GM23338 (cell line): ENCODE data around the gene BRINP2. TPM values are rescaled to one million over a fixed set of nuclear protein-coding genes. Genes with fewer than 3 reads are reported as not detected.

Experiments
- ATAC-seq: fragments of 200-7000 bp; cut with Tn5 transposase; 3 replicates; pipeline ENCODE4 v1.9.1; 2020
- DNase-seq: peaks from one replicate; pipeline ENCODE4 v3.0.0-alpha.2; 2015; ENCODE audit warnings: low spot score
- H2AFZ ChIP-seq: fragments of 200-600 bp; sonication (generic); 2 replicates; pipeline ENCODE4 v1.8.0; 2016; ENCODE audit warnings: antibody characterized with exemption, mild to moderate bottlenecking, moderate library complexity
- H3F3A ChIP-seq: fragments of 200-600 bp; sonication (generic); replicated peaks from 2 replicates; pipeline ENCODE4 v1.8.0; 2017; ENCODE audit warnings: antibody characterized with exemption, mixed run types, low read depth
- H3K27ac ChIP-seq: fragments of 200-600 bp; sonication (generic); 2 replicates; pipeline ENCODE4 v1.6.1; 2016; ENCODE audit warnings: low read depth
- H3K27me3 ChIP-seq: fragments of 200-600 bp; sonication (generic); 2 replicates; pipeline ENCODE4 v1.8.0; 2016; ENCODE audit warnings: mild to moderate bottlenecking, mixed run types, moderate library complexity; ENCODE audit not compliant: insufficient read depth
- H3K36me3 ChIP-seq: fragments of 200-600 bp; sonication (generic); 2 replicates; pipeline ENCODE4 v1.8.0; 2016; ENCODE audit warnings: mild to moderate bottlenecking; ENCODE audit not compliant: insufficient read depth
- H3K4me1 ChIP-seq: fragments of 200-600 bp; sonication (generic); 2 replicates; pipeline ENCODE4 v1.8.0; 2016; ENCODE audit warnings: mild to moderate bottlenecking, moderate library complexity; ENCODE audit not compliant: insufficient read depth
- H3K4me2 ChIP-seq: fragments of 200-600 bp; sonication (generic); 2 replicates; pipeline ENCODE4 v1.7.1; 2017; ENCODE audit warnings: mixed run types
- H3K4me3 ChIP-seq: fragments of 200-600 bp; sonication (generic); 2 replicates; pipeline ENCODE4 v1.6.1; 2016; ENCODE audit warnings: mixed run types
- H3K79me2 ChIP-seq: fragments of 200-600 bp; sonication (generic); replicated peaks from 2 replicates; pipeline ENCODE4 v1.8.0; 2017; ENCODE audit warnings: mild to moderate bottlenecking; ENCODE audit not compliant: insufficient read depth
- H3K9me2 ChIP-seq: fragments of 200-600 bp; sonication (generic); 2 replicates; pipeline ENCODE4 v1.8.0; 2017; ENCODE audit not compliant: insufficient read depth
- H4K20me1 ChIP-seq: fragments of 200-600 bp; sonication (generic); replicated peaks from 2 replicates; pipeline ENCODE4 v1.8.0; 2017; ENCODE audit warnings: mild to moderate bottlenecking; ENCODE audit not compliant: insufficient read depth
- H3K27ac Mint-ChIP-seq: 2 replicates; pipeline ENCODE4 v1.8.0; 2020; ENCODE audit warnings: inconsistent platforms, mild to moderate bottlenecking, moderate library complexity, mixed read lengths
- H3K27me3 Mint-ChIP-seq: 3 replicates; pipeline ENCODE4 v1.8.0; 2022; ENCODE audit warnings: low read depth, mild to moderate bottlenecking, moderate library complexity, mixed read lengths, inconsistent platforms; ENCODE audit not compliant: insufficient read depth, poor library complexity
- H3K36me3 Mint-ChIP-seq: 3 replicates; pipeline ENCODE4 v1.8.0; 2021; ENCODE audit warnings: low read depth, mild to moderate bottlenecking, inconsistent platforms, moderate library complexity, mixed read lengths
- H3K4me1 Mint-ChIP-seq: 3 replicates; pipeline ENCODE4 v1.8.0; 2020; ENCODE audit warnings: mild to moderate bottlenecking, inconsistent platforms, mixed read lengths
- H3K4me3 Mint-ChIP-seq: 3 replicates; pipeline ENCODE4 v1.8.0; 2021; ENCODE audit warnings: moderate library complexity, mild to moderate bottlenecking, inconsistent platforms, mixed read lengths
- H3K9me3 Mint-ChIP-seq: 3 replicates; pipeline ENCODE4 v1.8.0; 2020; ENCODE audit warnings: moderate library complexity, mild to moderate bottlenecking, inconsistent platforms, mixed read lengths
- CREB1 ChIP-seq: fragments of 250-450 bp; sonication (Bioruptor Pico); IDR thresholded peaks from 2 replicates; pipeline ENCODE4 v1.5.0; 2020; ENCODE audit warnings: low read depth, mild to moderate bottlenecking, moderate library complexity
- CTCF ChIP-seq, 2 experiments: fragments of 200-600 bp in 1 of 2; sonication (generic) in 1 of 2; conservative IDR thresholded peaks; 2 replicates each; pipeline versions ENCODE4 v1.5.1 to v1.6.1; 2016 to 2017; ENCODE audit warnings: antibody characterized with exemption in 2 of 2, low read depth in 2 of 2, mild to moderate bottlenecking in 2 of 2, moderate library complexity in 1 of 2
- ETS1 ChIP-seq: IDR thresholded peaks from 2 replicates; pipeline ENCODE4 v1.6.1; 2016; ENCODE audit warnings: antibody characterized with exemption
- EZH2 ChIP-seq: fragments of 200-600 bp; sonication (generic); IDR thresholded peaks from one replicate; pipeline ENCODE4 v1.8.0; 2017; ENCODE audit warnings: antibody characterized with exemption, mild to moderate bottlenecking, low read depth; ENCODE audit not compliant: unreplicated experiment
- EZH2phosphoT487 ChIP-seq: fragments of 200-600 bp; sonication (generic); IDR thresholded peaks from one replicate; pipeline ENCODE4 v1.8.1; 2018; ENCODE audit warnings: antibody characterized with exemption; ENCODE audit not compliant: unreplicated experiment
- NANOG ChIP-seq: IDR thresholded peaks from 2 replicates; pipeline ENCODE4 v1.6.1; 2016; ENCODE audit warnings: antibody characterized with exemption, borderline replicate concordance
- POLR2AphosphoS5 ChIP-seq: IDR thresholded peaks from 2 replicates; pipeline ENCODE4 v1.6.1; 2016; ENCODE audit warnings: antibody characterized with exemption, low read depth
- REST ChIP-seq: IDR thresholded peaks from one replicate; pipeline ENCODE4 v1.6.1; 2018; ENCODE audit warnings: antibody characterized with exemption; ENCODE audit not compliant: unreplicated experiment
- STAT1 ChIP-seq: IDR thresholded peaks from one replicate; pipeline ENCODE4 v1.6.1; 2016; ENCODE audit warnings: antibody characterized with exemption; ENCODE audit not compliant: unreplicated experiment
- ZNF114 ChIP-seq: fragments of 250-450 bp; sonication (Bioruptor Pico); IDR thresholded peaks from 2 replicates; pipeline ENCODE4 v1.5.0; 2020; ENCODE audit warnings: mild to moderate bottlenecking, moderate library complexity
- ZNF462 ChIP-seq: fragments of 250-450 bp; sonication (Bioruptor Pico); IDR thresholded peaks from 2 replicates; pipeline ENCODE4 v1.5.0; 2020; ENCODE audit warnings: mild to moderate bottlenecking, moderate library complexity
- polyA plus RNA-seq: library from polyadenylated mRNA; unstranded; fragments of >200 nt; fragmentation: Nextera tagmentation; extraction: Ambion mirVana; gene quantifications from 2 replicates; pipeline ENCODE4 v1.2.1, GENCODE V29; 2016
- total RNA-seq: library from RNA; depleted of rRNA; stranded (reverse); fragments of >200 nt; shearing (Covaris generic); gene quantifications from 2 replicates; pipeline ENCODE4 v1.2.3, GENCODE V29; 2014

The BRINP2 gene
- total and polyA plus RNA-seq, 2 experiments from 2014 or later = 0.10 to 0.52 TPM

GRCh38 chr1:177128665-177129281 lies 42.0 kb upstream of the BRINP2 start:
- no peak for ATAC-seq
- no peak overlapping the region for H3K4me3 Mint-ChIP-seq
- Histone ChIP-seq H3K79me2 (no peaks in the 10 kb centered on the region), H3K27ac (no peak overlapping the region), H3K4me1 (peaks cover 5% of the 10 kb centered on the region; the same call in 1 of the 2 replicates), H3F3A (no peaks in the 10 kb centered on the region), H4K20me1 (no peaks in the 10 kb centered on the region), H3K27me3 (no peaks in the 10 kb centered on the region), H3K36me3 (no peaks in the 10 kb centered on the region), H3K9me2 (no peaks in the 10 kb centered on the region), H2AFZ (no peak overlapping the region), H3K4me2 (no peak overlapping the region), H3K4me3 (no peak overlapping the region)
- H3K36me3 Mint-ChIP-seq = no peaks in the 10 kb centered on the region
- DNase-seq = no peak
- TF ChIP-seq STAT1 = no peak
- no peak for TF ChIP-seq EZH2
- no peak for TF ChIP-seq REST
- TF ChIP-seq ZNF114 = no peak
- no peak for TF ChIP-seq EZH2phosphoT487
- TF ChIP-seq CREB1 = no peak
- no peak for TF ChIP-seq NANOG
- TF ChIP-seq POLR2AphosphoS5 = no peak
- TF ChIP-seq ZNF462 (CRISPR knock-in tag) = no peak
- no peak for TF ChIP-seq ETS1
- no peak for TF ChIP-seq CTCF (conservative IDR thresholded peaks at IDR 0.05; ENCODE audit: low read depth in 2 of 2)
- H3K9me3 Mint-ChIP-seq = no peaks in the 10 kb centered on the region
- no peaks in the 10 kb centered on the region for H3K27me3 Mint-ChIP-seq
- H3K27ac Mint-ChIP-seq = no peak overlapping the region
- H3K4me1 Mint-ChIP-seq = peaks cover 15% of the 10 kb centered on the region
